HG02571 (cell line): Measurements from ENCODE around the gene FOXB2.
A peak's percentile ranks its signal among the peaks of the same experiment; 100 is the strongest.
"Not testable (repeated sequence)": the region's sequence is repeated elsewhere in the genome, so short reads cannot be mapped to it uniquely, and the experiment has no call there.

Experiments
- ATAC-seq: cut with Tn5 transposase; IDR thresholded peaks from one replicate; pipeline ENCODE4 v1.9.1; 2021; ENCODE audit warnings: mild to moderate bottlenecking, moderate library complexity; ENCODE audit not compliant: unreplicated experiment

The FOXB2 gene

DNA sequence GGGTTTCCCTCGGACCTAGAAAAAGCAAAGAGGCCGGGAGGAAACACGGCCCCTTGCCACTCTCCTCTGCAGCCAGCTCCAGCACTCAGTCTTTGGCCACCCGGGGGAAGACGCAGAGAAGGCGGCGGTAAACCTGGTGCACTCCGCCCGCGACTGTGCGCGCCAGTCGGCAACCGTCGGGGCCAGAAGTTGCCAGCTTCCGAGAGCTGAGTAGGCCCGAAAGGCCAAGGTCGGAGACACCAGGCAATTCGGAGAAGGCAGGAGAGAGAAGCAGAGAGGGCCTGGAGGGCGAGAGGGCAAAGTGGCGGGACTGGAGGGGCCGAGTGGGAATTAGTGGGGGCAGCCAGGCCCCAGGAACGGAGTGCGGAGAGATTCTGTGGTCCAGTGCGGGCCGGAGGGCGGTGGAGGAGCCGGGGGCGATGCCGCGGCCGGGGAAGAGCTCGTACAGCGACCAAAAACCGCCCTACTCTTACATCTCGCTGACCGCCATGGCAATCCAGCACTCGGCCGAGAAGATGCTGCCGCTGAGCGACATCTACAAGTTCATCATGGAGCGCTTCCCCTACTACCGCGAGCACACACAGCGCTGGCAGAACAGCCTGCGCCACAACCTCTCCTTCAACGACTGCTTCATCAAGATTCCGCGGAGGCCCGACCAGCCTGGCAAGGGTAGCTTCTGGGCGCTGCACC lies at the start of gene FOXB2:
FOXB2 (plus strand) TSS at position 420 of the 690 bp plus-strand sequence; CDS start at position 420, 0 bp downstream.
- no peak for ATAC-seq

DNA sequence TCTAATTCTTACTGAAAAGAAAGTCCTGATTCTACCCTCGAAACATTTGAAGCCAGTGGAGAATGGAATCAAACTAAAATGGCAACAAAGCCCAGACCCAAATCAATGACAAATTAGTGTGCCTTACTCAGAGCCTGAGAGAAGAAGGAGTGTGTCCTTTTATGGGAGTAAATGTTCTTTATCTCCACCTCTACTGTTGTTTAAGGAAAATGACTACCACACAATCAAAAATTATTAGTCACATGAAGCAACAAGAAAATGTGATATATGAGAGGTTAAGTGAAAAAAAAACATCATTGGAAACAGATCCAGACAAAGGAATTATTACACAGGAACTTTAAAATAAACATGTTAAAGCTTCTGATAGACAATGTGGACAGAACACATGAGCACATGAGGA lies 49.7 kb upstream of the FOXB2 start:
- no peak for ATAC-seq

DNA sequence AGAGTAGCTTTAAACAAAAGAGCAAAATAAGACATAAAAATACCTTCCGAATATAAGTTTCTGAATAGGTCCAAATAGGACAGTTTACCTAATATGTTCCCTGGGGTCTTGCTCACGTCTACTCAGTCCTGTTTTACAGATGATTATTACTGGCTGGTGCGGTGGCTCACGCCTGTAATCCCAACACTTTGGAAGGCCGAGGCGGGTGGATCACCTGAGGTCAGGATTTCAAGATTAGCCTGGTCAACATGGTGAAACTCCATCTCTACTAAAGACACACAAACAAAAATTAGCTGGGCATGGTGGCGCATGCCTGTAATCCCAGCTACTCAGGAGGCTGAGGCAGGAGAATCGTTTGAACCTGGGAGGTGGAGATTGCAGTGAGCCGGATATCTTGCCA lies 40.6 kb upstream of the FOXB2 start:
- not testable (repeated sequence) for ATAC-seq

DNA sequence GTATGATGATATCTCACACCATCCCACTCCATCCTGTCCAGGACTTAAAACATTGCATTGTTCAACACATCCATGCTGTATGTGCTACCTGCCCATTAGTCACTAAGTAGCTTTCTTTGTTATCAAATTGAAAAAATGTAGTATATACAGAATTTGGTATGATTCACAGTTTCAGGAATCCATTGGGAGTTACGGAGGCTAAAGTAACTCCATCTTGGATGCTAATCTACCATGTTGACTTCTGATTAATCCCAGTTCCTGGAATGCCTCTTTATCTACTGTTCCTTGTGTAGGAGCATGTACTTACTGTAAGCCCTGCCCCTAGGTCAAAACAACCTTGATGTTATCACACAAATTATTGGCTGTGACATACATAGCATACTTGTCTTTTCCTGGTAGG lies 38.9 kb upstream of the FOXB2 start:
- ATAC-seq, result no peak

DNA sequence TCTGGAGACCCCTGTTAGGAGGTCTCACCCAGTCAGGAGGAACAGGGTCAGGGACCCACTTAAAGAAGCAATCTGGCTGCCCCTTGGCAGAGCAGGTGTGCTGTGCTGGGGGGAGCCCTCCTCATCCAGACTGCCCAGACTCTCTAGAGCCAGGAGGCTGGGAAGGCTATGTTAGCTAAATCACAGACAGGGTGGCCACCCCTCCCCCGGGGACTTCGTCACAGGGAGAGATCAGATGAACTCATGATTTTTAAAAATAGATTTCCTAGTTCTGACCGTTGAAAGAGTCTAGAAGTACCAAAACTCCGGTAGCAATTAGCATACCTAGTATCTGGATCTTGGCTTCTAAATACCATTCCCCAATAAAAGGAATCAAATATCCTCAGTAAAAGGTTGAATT lies 35.0 kb upstream of the FOXB2 start:
- ATAC-seq, result no peak

DNA sequence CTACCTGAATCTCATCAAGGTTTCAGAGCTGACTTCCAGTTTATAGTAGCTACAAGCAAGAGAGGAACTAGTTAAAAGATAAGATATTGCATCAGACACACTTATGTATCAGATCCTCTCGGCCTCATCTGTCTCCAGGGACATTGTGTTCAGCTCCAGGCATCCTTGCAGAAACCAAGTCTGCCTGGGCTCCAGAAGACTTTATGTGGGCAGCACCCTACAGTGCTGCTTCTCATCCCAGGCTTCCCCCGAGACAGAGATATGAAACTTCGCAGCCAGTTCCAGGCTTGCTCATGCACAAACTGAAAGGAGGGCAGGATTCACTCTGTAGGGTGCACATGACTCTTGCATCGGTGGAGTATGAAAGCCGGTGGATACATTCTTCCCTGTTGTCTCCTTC lies 33.9 kb upstream of the FOXB2 start:
- no peak for ATAC-seq

DNA sequence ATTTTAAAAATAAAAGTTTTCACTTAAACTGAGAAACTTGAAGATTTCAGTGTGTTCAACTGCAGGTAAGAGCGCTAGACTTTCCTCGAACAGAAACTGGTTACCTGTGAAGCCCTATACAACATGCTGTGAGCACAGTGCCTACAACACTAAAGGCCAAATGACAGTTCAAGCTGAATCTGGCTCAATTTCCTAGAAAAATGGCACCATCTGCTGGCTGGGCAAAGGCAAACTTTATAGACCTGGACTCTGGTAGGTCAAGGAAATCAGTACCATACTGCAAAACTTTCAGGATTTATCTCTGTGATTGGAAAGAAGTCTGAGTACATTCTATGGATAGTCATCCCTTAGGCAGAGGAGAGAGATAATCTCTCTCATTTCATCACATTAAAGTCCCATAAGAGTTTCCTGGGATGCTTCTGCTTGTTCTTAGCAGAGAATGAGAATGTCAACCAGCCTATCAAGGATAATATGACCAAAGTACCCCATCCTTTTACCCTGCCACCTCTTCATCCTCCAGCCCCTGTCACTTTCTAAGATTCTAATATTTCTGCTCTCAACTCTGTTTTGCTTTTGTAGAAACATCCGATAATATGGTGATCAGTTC lies 31.8 kb upstream of the FOXB2 start:
- ATAC-seq, result no peak

DNA sequence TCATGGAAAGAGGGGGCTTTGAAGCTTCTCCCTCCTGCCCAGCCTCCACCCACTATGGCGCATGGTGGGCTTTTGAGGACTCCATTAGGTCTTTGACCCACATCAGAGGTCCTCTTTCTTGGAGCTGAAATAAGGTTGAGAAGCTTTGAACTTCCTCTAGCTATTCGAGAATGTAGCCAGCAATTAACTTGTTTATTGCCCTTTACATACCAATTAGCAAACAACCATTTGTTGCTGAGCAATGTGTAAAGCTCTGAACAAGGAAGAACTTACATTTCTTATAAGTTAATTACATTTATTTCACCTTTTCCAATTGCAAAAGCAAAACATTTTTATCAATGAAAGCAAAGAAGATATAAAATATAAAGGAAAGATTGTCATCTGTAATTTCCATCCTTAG lies 30.5 kb upstream of the FOXB2 start:
- no peak for ATAC-seq

DNA sequence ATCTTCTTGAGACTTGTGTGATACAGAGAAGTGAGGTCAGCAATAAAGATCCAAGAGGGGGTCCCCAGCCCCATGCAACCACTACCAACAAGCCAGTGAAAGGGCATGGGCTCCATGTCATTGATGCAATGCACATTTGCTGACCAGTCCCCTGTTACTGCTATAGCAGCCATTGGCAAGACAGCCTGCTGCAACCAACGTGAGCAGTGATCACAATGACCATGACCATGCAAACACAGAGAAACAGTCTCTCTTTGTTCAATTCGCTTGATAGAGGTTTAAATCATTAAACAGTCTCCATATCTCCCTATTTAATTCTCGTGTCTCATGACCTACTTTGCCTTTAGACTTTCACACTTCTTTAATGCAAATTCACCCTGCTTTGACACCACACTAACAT lies 30.0 kb upstream of the FOXB2 start:
- no peak for ATAC-seq

DNA sequence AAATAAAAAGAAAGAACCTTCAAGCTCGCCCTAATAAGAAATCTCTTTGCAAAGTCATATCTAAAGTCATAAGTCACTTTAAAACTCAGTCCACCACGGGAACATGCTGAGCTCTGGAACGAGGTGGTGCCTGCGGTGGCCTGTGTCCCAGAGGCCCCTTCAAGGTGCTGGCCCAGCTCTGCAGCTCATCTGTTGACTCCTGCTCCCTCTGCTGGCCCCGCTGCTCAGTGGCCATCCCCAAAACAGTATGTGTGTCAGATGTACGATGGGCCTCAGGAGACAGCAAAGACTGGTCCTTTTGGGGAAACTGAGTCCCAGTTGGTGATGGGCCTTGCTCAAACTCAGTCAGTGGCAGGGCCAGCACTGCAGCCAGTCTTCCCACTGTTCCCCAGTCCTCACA lies 22.8 kb upstream of the FOXB2 start:
- ATAC-seq, result no peak

DNA sequence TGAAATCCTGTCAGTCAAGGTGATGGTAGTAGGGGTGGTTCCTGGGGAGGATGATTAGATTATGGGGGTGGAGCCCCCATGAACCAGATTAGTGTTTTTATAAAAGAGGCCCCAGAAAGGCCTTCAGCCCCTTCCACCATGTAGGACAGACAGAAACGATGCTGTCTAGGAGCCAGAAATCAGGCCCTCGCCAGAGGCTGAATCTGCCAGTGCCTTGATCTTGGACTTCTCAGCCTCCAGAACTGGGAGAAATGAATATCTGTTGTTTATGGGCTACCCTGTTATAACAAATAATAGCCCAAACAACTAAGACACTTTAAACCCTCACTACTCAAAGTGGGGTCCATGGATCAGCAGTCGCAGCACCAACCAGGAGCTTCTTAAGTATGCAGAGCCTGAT lies 20.2 kb upstream of the FOXB2 start:
- ATAC-seq, result no peak

DNA sequence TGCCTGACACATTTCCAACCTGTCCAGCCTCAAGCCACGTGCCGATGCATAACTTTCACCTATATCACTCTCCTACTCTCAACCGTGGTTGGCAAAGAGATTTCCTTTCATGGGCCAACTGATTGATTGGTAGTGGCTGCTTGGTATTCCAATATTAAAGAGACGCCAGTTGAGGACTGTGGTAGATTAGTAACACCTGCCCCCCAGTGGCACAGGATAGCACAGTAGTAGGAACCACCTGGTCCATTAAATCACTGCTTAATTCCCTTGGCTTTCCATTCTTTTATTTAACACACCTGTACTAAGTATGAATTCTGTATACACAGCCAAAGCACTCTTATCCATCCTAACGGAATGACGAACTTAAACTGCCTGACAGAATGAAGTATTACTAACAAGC lies 19.1 kb upstream of the FOXB2 start:
- no peak for ATAC-seq

DNA sequence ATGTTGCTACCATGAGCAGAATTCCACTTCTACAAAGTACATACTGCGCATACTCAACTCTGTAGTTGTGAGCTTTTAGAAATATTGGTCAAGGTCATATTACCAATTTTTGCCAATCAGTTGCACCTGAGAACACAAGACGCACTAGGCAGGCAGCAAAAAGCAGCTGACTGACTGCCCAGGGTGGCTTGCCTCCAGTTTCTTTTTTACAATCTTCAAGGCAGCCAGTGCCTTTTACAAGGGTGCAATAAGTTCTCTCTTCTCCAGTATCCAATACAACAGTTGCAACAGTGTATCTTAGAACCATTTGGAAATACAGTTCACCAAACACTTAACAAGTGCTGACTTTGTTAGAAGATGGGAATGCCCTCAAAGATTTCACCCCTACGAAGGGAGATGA lies 16.1 kb upstream of the FOXB2 start:
- no peak for ATAC-seq

DNA sequence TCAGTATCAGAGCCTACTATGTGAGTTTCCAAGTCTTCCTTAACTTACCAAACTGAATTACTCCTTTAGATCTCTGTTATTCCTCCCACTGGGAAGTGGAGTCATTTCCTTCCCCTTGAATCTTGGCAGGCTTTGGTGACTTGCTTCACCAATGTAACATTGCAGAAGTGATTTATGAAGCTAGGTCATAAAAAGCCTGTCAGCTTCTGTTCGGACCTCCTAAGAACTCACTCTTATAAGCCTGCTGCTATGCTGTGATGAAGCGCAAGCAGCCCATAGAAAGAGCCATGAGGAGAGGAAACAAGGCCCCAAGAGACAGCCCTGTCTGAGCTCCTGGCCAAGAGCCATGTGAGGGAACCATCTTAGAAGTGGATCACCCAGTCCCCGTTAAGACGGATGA lies 14.2 kb upstream of the FOXB2 start:
- ATAC-seq, result no peak

DNA sequence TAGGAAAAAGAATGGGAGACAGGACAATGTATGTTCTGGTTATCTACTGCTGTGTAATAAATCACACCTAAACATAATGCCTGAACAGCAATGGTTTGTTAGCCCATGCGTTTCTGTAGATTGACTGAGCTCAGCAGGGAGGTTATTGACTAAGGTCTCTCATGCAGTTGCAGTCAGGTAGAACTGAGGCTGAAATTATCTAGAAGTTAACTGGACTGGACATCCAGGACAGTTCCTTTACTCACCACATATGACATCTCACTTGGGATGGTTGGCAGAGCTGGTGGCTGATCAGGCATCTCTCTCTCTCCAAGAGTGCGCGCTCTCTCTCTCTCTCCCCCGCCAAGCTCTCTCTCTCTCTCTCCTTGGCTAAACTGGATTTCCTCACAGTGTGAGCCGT lies 8.9 kb upstream of the FOXB2 start:
- ATAC-seq, result no peak

DNA sequence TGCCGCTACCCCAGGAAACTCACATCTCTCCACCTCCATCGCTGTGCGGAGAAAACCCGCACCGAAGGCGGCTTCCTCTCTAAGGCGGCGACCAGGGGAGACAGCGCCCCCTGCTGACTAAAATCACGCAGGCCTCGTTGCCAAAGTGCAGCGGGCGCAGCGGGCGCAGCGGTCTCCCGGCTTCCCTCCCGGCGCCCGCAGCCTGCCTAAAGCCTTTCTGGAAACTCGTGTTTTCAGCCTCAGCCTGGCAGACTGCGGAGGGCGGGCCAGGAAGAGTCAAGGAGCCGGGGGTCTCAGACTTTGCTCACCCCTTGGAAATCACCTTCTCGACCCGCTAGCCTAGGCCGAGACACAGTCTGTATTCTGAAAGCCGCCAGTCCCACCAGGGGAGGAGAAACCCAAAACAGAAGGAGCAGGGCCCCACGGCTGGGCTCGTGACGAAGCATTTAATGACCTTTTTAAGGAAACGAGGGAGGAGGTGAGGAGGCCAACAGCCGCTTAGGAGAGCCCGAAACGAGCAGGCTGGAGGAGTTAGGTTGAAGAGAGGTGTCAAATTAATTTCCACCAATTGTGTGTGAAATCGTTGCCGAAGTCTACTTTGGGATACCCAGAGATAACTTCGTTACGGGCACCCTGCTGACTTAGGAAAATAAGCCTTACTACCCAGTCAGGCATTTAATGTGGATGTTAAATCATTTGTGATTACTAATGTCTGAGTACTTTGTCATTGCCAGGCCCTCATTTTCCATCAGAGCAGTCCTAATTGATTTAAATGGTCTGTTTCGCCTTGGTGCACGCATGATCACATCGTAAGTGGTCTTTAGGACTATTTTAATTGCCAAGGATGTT lies 7.3 kb upstream of the FOXB2 start:
- peak; percentile 88 for ATAC-seq

DNA sequence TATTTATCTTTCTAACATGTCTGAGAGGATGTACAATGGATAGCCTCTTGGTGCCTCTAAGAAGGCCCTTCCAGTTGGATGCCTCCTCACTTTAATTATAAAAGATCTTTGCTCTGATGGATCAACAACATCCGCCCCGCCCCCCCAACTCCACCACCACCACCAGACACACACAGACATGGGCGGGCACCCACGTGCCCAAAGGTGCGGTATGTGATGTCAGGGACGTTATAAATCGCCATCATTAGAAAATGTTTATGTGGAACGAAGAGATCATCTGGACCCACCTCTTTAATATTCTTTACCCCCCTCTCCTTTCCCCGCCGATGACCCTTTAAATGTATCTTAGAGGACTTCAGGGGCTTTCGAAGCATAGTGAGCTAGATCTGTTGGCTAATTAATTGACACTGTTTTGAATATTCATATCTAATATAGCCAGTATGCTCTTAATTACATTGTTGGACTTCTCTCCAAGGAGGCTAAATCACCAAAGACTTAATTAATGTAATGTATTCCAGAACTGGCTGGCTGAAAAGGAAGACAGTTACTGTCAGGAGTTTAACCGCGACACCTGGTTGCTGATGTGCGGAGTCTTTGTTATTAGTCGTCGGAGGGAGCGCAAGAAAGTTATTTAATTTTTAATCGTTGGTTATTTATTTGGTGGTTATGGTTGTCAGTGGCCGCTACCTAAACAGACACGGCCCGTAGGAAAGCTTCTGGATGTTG lies 6.1 kb upstream of the FOXB2 start:
- no peak for ATAC-seq

DNA sequence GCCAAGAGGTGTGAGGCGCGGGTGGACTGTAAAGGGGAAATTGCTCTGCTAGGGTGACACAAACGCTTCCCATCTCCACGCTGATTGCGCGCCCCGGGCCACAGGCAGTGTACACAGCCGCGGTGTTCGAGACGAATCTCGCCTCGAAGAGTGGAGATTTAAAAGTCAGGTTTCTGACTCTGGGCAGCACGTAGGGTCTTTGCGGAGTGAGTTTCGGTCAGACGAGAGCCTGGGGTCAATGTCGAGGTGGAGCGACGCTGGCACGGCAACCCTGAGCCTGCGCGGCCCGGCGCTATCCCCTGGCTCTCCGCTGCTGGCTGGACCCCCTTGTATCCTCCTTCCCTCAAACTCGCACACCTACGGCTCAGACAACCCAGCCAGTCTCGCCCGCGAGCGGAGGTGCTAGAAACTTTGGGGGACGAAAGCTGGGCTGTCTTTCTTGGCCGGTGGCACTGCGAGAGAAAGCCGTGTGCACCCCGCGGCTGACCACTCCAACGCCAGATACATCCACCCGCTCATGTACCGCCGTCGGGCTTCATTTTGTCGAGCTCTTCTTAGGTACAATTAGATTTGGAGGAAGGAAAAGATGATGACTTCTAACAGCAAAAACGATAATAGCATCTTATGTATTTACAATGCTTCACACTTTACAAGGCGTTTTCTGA lies 5.4 kb upstream of the FOXB2 start:
- no peak for ATAC-seq

DNA sequence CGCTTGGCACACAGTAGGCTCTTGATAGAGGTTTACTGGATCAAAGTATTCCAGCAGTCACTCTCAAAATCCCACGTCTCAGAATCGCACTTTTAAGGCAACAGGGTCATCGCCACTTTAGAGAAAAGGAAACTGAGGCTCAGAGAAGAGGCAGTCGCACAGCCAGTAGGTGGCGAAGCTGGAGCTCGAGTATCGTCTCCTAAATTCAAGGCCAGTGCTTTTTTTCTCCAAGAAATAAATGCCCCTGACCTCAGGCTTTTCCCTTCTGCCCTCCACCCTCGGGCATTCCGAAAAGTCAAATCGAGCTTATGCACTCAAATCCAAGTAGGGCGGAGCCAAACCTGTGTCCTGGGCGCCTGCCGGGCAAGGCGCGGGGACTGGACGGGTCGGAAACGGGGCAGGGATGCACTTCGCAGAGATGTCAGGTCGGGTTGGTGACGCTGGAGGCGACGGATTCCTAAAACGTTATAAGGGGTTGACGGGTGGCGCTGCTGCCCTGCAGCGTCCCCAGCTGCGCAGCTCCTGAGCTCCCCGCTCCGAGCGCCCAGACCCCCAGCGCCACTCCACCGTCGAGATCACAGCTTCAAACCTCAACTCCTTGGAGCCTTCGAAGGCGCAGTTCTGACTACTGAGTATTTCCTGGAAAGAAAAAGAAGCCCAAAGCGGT lies 4.7 kb upstream of the FOXB2 start:
- ATAC-seq, result no peak

DNA sequence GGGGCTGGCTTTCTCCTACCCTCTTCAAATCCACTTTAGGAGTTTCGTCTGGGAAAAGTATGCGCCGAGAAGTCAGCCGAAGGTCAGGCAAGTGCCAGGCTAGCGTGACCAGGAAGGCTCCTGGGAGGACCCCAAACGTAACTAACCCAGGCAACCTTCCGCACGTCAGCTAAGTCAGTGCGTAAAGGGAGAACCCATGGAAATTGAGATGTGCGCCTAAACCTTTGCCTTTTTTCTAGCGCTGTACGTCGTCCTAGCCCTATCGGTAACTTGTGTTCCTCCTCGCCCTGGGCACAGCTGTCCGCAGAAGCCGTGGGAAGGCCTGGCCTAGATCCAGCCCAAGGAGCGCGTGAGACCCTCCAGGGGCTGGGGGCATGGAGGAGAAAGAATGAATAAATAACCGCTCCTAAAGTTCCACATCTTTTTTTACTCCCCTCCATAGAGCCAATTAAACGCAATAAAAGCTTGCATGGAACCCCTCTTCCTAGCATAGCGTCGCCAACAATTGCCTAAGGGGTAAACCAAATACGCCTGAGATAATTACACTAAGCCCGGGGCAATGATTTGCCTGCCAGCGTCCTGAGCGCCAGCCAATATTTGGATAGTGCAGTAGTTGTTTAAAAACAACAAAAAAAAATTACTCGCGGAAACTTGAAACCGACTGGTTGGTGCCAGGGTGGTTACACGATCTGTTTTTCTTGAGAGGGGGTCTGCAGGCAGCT lies 4.0 kb upstream of the FOXB2 start:
- ATAC-seq, result no peak
